Activated effector memory CD4-positive, alpha-beta T cell treated with anti-CD3 and anti-CD28 coated beads, Interleukin-2, amount 50 U/mL, for 16 hours (primary cell): ENCODE data around the gene NOL9.

Experiments
- DNase-seq: peaks from one replicate; pipeline ENCODE4 v3.0.0-alpha.2; 2020

The NOL9 gene

DNA sequence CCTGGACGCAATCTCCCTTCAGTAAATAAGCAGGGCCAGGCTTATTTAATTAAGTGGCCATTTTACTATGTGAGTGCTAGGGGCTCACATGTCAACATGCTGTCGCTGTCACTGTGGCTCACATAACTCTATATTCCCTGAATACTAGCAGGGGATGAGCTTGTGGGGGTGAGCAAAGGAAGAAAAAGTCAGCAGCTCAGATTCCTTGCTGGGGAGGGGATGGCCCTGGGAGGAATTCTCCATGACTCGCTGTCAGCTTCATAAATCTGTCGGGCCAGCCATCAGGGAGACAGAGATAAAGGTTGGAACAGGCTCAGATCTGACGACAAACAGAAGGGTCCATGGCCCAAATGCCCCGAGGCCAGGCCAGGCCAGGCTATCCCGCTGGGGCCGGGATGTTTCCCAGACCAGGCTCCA lies 36.9 kb downstream of the NOL9 start:
- no peak for DNase-seq

GRCh38 chr1:6515771-6516170 lies 38.5 kb downstream of the NOL9 start:
- no peak for DNase-seq

DNA sequence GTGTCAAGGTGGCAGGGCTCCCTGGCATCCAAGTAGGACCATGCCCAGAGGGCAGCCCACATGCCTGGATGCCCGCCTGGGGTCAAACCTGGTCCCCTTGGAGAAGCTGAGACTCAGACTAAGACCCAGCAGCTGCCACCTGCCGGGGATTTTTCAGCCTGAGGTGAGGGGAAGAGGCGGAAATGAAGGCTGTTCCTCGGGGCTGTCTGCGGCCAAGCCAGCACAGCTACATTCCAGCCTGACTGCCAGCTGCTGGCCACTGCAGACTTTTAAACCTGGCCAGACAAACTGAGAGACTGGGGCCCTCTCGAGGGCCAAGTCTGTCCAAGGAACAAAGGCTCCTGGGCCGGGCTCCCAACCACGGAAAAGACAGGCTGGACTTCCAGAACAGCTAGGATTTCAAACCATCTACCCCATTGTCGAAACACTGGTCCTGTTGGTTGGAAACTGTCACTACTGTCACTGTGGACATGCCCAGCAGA lies 41.0 kb downstream of the NOL9 start:
- DNase-seq, result no peak

GRCh38 chr1:6512908-6513280 lies 41.4 kb downstream of the NOL9 start:
- no peak for DNase-seq

GRCh38 chr1:6512245-6512907 lies 41.9 kb downstream of the NOL9 start:
- DNase-seq, result no peak

- no peak for DNase-seq
These were observed 42.6 kb downstream of the NOL9 start for GRCh38 chr1:6511561-6512244.

- DNase-seq, result no peak
These were observed 43.3 kb downstream of the NOL9 start for GRCh38 chr1:6511056-6511455.

DNA sequence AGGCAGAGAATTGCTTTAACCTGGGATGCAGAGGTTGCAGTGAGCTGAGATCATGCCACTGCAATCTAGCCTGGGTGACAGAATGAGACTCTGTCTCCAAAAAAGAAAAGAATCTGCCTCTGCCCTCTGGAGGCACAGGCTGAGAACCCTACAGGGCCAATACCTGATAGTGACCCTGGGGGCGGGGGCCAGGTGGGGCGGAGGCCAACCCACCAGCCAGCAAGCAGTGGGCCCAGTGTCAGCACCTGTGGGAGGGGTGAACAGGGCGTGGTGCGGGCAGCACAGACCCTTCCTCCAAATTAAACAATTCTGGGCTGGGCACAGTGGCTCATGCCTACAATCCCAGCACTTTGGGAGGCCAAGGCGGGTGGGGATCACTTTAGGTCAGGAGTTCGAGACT lies 43.8 kb downstream of the NOL9 start:
- DNase-seq, result no peak

DNA sequence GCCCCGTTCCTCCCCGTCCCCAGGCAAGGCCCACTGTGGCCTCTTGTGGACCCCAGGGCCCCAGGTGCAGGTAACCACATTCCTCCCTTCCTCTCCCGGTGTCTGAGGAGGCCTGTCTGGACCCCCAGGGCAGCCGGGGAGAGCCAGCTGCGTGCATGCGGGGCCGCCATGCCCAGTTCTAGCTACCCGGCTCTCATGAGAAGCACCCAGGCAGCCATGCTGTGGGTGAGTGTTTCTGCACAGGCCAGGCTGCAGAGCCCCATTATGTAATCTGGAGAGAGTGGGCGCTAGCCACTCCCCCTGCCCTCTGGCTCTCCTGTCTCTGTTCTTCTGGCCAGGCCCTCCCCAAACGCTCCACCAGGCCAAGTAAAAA lies 44.4 kb downstream of the NOL9 start:
- no peak for DNase-seq

GRCh38 chr1:6509220-6509918 lies 44.9 kb downstream of the NOL9 start:
- DNase-seq, result no peak

DNA sequence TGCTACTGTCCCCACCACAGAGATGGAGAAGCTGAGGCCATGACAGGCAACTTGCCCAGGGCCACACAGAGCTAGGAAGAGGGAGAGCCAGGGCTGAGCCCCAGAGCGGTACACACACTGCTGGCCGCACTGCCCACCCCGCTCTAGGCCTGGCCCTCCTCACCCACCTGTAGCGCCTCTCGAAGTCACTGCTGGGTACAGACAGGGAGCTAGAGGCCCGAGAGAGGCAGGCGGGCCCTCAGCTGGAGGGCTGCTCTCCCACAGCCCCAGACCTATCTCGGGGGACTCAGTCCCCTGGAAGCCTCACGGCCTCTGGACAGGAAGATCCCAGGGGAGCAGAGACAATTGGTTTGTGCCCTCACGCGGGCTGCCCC lies 45.5 kb downstream of the NOL9 start:
- no peak for DNase-seq

- DNase-seq, result no peak
These were observed 46.0 kb downstream of the NOL9 start for GRCh38 chr1:6508154-6508815.

DNA sequence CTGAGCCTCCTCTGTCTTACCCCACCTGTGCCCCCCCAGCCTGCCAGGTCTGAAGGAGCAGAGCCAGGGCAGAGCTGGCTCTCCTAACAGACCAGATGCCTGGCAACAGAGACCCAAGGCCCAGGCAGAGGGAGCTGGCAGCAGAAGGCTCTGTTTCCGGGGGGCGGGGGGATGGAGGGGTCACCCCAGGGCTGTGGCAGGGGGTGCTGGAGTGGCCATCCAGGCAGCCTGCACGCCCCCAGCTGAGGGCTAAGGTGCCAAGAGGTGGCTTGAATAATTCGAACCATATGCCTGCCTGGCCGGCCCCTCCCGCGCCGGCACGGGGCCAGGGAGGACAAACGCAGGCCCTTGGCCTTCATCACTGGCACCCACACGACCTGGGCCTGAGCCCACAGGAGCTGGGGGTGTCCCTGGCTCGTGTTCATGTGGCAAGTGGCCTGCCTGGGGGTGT lies 46.8 kb downstream of the NOL9 start:
- DNase-seq, result no peak

DNA sequence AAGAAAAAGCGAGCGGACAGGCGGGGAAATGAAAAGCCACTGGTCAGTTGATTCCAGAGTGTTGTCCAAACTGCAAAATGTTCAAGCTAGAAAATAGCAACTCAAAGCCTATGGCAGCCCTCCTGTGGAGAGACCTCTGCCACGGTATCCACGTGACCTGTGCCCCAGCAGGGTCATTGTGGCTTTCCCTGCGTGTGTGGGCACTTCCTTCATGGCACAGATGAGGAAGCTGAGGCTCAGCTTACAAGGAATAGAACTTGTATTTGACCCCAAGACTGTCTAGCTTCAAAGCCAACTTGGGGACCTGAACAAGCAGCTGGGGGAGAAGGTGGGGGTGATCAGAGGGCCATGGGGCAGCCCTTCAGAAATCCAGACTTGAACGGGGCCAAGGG lies 47.3 kb downstream of the NOL9 start:
- DNase-seq, result no peak

- DNase-seq, result no peak
These were observed 47.9 kb downstream of the NOL9 start for GRCh38 chr1:6506210-6507036.

- no peak for DNase-seq
These were observed 48.7 kb downstream of the NOL9 start for GRCh38 chr1:6505367-6506209.

- DNase-seq, result no peak
These were observed 49.4 kb downstream of the NOL9 start for GRCh38 chr1:6504887-6505286.

DNA sequence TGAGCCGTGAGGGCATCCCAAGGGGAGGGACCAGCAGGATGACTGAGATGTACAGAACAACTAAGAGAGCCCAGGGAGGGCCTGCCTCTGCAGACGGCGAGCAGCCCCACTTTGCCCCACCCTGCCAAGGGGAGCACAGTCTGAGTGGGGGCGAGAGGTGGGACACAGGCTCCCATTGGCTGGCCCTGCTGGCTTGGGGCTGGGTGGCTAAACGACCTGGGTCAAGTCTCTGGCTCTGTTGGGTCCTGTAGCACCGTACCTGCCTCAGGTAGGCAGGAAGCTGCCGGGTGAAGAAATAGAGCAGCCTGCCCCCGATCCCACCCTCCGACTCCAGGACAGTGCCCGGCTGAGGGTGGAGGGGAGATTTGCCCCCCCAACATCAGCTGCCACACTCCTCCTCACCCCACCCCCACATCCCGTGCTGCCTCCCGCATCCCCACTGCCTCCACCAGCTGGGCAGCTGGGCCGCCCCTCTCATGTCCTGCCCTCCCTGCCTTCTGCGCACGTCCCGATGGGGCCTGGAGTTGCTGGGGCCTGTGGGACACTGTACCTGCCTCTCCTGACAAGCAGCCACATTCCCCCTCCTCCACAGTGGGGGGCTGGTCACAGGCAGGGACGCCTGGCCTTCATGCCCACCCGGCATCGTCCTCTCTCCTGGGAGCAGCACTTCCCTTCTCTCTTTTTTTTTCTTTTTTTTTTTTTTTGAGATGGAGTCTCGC lies 50.3 kb downstream of the NOL9 start:
- DNase-seq, result no peak

DNA sequence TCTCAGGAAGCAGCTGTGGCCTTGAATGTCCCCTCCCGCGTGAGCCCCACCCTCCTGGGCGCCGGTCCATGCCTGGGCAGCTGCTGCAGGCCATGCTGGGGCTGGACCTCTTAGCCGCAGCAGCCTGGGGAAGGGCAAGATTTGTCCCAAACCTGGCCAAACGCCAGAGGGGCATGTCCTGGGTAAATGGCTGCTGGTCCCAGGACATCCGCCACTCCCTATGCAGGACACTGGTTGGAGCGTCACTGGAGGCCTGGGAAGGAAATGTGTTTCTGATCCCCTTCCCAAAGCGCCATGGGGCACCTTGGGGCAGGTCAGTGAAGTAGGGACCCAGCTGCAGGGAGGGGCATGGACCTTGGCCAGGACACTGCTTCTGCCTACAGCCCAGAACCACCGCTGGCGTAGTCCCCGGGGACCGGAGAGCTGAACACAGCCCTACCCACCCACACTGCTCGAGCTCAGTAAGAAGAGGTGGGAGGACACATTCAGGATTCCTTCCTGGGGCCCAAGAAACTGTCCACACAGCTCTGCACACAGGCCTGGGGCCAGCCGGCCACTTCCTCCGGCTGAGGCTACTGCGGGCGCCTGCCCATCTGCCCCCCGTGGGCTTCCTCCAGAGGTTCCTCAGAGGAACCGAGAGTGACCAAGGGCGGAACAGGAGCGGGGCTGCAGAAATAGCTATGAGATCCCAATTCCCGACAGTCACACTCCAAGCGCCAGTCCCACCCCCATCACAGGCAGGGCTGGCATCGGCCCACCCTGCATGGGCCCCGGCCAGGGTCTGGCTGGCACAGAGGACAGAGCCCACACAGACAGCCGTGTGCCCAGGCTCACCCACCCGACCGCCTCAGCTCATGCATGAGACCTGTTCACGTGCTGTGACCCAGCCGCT lies 52.1 kb downstream of the NOL9 start:
- DNase-seq, result no peak

GRCh38 chr1:6501279-6501813 lies 53.0 kb downstream of the NOL9 start:
- no peak for DNase-seq
